Neural progenitor cell (in vitro differentiated cells): ENCODE measurements around the gene VOPP1.

Experiments
- CTCF ChIP-seq: fragments of 200-600 bp; sonication (generic); IDR thresholded peaks from 2 replicates; pipeline ENCODE4 v1.5.1; 2017; ENCODE audit warnings: antibody characterized with exemption, mild to moderate bottlenecking
- EZH2 ChIP-seq: fragments of 200-600 bp; sonication (generic); IDR thresholded peaks from 2 replicates; pipeline ENCODE4 v1.6.1; 2017; ENCODE audit warnings: antibody characterized with exemption, mild to moderate bottlenecking, moderate library complexity

GRCh38 chr7:55573234-55573900 is 1.1 kb upstream of the VOPP1 start:
- TF ChIP-seq CTCF, result no peak
- no peak for TF ChIP-seq EZH2
